ENCODE results near the gene CASQ2.

DNA sequence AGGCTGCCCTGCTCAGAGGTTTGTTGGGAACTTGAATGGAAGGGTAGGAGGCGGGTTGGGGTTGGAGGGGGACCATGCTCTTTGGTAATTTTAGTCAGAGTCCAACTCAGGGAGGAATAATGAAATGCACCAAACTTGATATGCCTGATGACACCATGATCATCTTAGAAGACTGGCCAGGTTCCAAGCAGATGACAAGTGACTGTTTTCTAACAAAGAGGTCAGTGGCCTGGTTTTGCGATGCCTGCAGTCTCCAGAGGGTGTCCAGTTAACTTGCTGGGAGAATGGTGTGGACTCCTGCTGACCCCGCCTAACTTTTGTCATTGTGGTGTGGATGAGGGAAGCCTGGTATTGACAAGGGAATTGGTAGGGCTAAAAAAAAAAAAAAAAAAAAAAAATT lies 114.4 kb downstream of the CASQ2 start:
- TF ChIP-seq POLR2A (IDR thresholded peaks at IDR 0.05; ENCODE audit: low read depth, low read length) (no peak), RCOR1 (IDR thresholded peaks at IDR 0.05; ENCODE audit: insufficient replicate concordance, low read length) (no peak), SMC3 (IDR thresholded peaks at IDR 0.05; ENCODE audit: low read depth, low read length) (no peak), FOS (IDR thresholded peaks at IDR 0.05; ENCODE audit: low read depth, low read length) (no peak), MAFK (IDR thresholded peaks at IDR 0.05; ENCODE audit: low read depth, low read length) (no peak), RFX5 (IDR thresholded peaks at IDR 0.05; ENCODE audit: low read depth, low read length) (no peak)
- TF ChIP-seq, protein P1, sequence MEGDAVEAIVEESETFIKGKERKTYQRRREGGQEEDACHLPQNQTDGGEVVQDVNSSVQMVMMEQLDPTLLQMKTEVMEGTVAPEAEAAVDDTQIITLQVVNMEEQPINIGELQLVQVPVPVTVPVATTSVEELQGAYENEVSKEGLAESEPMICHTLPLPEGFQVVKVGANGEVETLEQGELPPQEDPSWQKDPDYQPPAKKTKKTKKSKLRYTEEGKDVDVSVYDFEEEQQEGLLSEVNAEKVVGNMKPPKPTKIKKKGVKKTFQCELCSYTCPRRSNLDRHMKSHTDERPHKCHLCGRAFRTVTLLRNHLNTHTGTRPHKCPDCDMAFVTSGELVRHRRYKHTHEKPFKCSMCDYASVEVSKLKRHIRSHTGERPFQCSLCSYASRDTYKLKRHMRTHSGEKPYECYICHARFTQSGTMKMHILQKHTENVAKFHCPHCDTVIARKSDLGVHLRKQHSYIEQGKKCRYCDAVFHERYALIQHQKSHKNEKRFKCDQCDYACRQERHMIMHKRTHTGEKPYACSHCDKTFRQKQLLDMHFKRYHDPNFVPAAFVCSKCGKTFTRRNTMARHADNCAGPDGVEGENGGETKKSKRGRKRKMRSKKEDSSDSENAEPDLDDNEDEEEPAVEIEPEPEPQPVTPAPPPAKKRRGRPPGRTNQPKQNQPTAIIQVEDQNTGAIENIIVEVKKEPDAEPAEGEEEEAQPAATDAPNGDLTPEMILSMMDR (conservative IDR thresholded peaks at IDR 0.05; ENCODE audit: low read depth, low read length), result no peak
- TF ChIP-seq, protein P2, sequence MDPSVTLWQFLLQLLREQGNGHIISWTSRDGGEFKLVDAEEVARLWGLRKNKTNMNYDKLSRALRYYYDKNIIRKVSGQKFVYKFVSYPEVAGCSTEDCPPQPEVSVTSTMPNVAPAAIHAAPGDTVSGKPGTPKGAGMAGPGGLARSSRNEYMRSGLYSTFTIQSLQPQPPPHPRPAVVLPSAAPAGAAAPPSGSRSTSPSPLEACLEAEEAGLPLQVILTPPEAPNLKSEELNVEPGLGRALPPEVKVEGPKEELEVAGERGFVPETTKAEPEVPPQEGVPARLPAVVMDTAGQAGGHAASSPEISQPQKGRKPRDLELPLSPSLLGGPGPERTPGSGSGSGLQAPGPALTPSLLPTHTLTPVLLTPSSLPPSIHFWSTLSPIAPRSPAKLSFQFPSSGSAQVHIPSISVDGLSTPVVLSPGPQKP (IDR thresholded peaks at IDR 0.05; ENCODE audit: borderline replicate concordance, low read depth, low read length), result no peak

Measured in IMR-90 (cell line).